H1 (cell line): ENCODE results near the gene TNS4. TPM values are rescaled to one million over a fixed set of nuclear protein-coding genes. Genes with fewer than 3 reads are reported as not detected.

Source experiments
- CTCF ChIA-PET: fragments of 300-600 bp; sonication (Branson Sonifier 250); formaldehyde crosslinking; loops from one replicate; lab custom pipeline; 2021; ENCODE audit not compliant: partially characterized antibody; lab: Charles Lee
- POLR2A ChIA-PET: fragments of 300-600 bp; sonication (Branson Sonifier 250); formaldehyde crosslinking; loops from one replicate; lab custom pipeline; 2021; ENCODE audit warnings: inconsistent platforms; ENCODE audit not compliant: partially characterized antibody; lab: Charles Lee
- DNase-seq, 2 experiments: peaks; one replicate each; pipeline versions ENCODE4 v3.0.0 to v3.0.0-alpha.2; 2010 to 2022; ENCODE audit warnings: low spot score in 2 of 2, low read depth in 1 of 2, mixed read lengths in 1 of 2
- FAIRE-seq: peaks from 2 replicates; lab custom pipeline; 2011; peaks lifted over from hg19 to GRCh38; lab: Jason Lieb, UNC
- H2AFZ ChIP-seq: 2 replicates; pipeline ENCODE4 v1.8.1; 2012; ENCODE audit warnings: low read length, inconsistent platforms
- H2AK5ac ChIP-seq: 2 replicates; pipeline ENCODE4 v1.6.1; 2013; ENCODE audit warnings: low read depth, low read length
- H2BK120ac ChIP-seq: replicated peaks from 2 replicates; pipeline ENCODE3; 2013; ENCODE audit warnings: low read depth, low read length, inconsistent platforms
- H2BK12ac ChIP-seq: 2 replicates; pipeline ENCODE4 v1.6.1; 2013; ENCODE audit warnings: low read depth, low read length
- H2BK15ac ChIP-seq: 2 replicates; pipeline ENCODE4 v1.6.1; 2013; ENCODE audit warnings: low read length
- H2BK20ac ChIP-seq: 2 replicates; pipeline ENCODE4 v1.6.1; 2013; ENCODE audit warnings: low read length
- H2BK5ac ChIP-seq: 2 replicates; pipeline ENCODE4 v1.6.1; 2013; ENCODE audit warnings: low read depth, low read length
- H3K14ac ChIP-seq: 2 replicates; pipeline ENCODE4 v1.6.1; 2013; ENCODE audit warnings: inconsistent platforms; ENCODE audit not compliant: insufficient read length
- H3K18ac ChIP-seq: 2 replicates; pipeline ENCODE4 v1.6.1; 2013; ENCODE audit warnings: low read length; ENCODE audit errors: extremely low read depth
- H3K23ac ChIP-seq: 2 replicates; pipeline ENCODE4 v1.6.1; 2013; ENCODE audit warnings: inconsistent platforms; ENCODE audit not compliant: insufficient read length
- H3K23me2 ChIP-seq: 2 replicates; pipeline ENCODE4 v1.6.1; 2013; ENCODE audit warnings: low read depth, low read length
- H3K27ac ChIP-seq: 2 replicates; pipeline ENCODE4 v1.6.1; 2011; ENCODE audit warnings: low read depth, low read length, inconsistent platforms
- H3K27me3 ChIP-seq, 4 experiments: replicated peaks in 1 of 4; 1 replicate in 1 of 4; 2 replicates in 3 of 4; pipeline versions ENCODE4 v1.6.1 to v1.8.1; 2011 to 2013; ENCODE audit warnings: low read length in 3 of 4, mild to moderate bottlenecking in 3 of 4, inconsistent platforms in 2 of 4, mixed read lengths in 2 of 4, moderate library complexity in 1 of 4; ENCODE audit not compliant: control insufficient read depth in 3 of 4, insufficient read depth in 3 of 4; ENCODE audit errors: extremely low read depth in 1 of 4
- H3K36me3 ChIP-seq, 4 experiments: 2 replicates each; pipeline versions ENCODE4 v1.6.1 to v1.8.1; 2011 to 2013; ENCODE audit warnings: mild to moderate bottlenecking in 4 of 4, low read length in 3 of 4, moderate library complexity in 2 of 4, control low read depth in 1 of 4, inconsistent platforms in 1 of 4; ENCODE audit not compliant: insufficient read depth in 4 of 4, control insufficient read depth in 2 of 4
- H3K4ac ChIP-seq: replicated peaks from 2 replicates; pipeline ENCODE3; 2013; ENCODE audit warnings: low read length, low read depth, mixed read lengths, inconsistent platforms; ENCODE audit not compliant: insufficient read length
- H3K4me1 ChIP-seq, 4 experiments: replicated peaks in 1 of 4; 1 replicate in 1 of 4; 2 replicates in 3 of 4; pipeline versions ENCODE4 v1.6.1 to v1.8.1; 2011 to 2013; ENCODE audit warnings: low read length in 3 of 4, inconsistent platforms in 2 of 4, mixed read lengths in 1 of 4; ENCODE audit not compliant: insufficient read depth in 4 of 4, control insufficient read depth in 3 of 4
- H3K4me2 ChIP-seq, 2 experiments: 2 replicates each; pipeline versions ENCODE4 v1.6.1 to v1.8.1; 2011 to 2013; ENCODE audit warnings: low read depth in 2 of 2, low read length in 2 of 2, control low read depth in 1 of 2, inconsistent platforms in 1 of 2, mild to moderate bottlenecking in 1 of 2; ENCODE audit not compliant: insufficient read depth in 1 of 2
- H3K4me3 ChIP-seq, 4 experiments: fragments of 200-600, 300-600 bp in 1 of 4; sonication (generic), shearing (Covaris generic), sonication (Bioruptor Twin) in 1 of 4; 2 replicates each; pipeline versions ENCODE4 v1.5.1 to v1.8.1; 2011 to 2016; ENCODE audit warnings: low read length in 4 of 4, low read depth in 3 of 4, control low read depth in 2 of 4, inconsistent platforms in 2 of 4, mild to moderate bottlenecking in 2 of 4, mixed read lengths in 1 of 4, moderate library complexity in 1 of 4; ENCODE audit not compliant: insufficient read depth in 2 of 4; ENCODE audit errors: extremely low read depth in 1 of 4
- H3K56ac ChIP-seq: replicated peaks from 2 replicates; pipeline ENCODE3; 2013; ENCODE audit warnings: low read depth, mild to moderate bottlenecking, mixed read lengths, low read length, inconsistent platforms; ENCODE audit not compliant: insufficient read length
- H3K79me1 ChIP-seq: 2 replicates; pipeline ENCODE4 v1.6.1; 2013; ENCODE audit warnings: low read depth, low read length, control low read depth
- H3K79me2 ChIP-seq, 2 experiments: 2 replicates each; pipeline versions ENCODE4 v1.6.1 to v1.8.1; 2012 to 2013; ENCODE audit warnings: low read length in 2 of 2, mild to moderate bottlenecking in 2 of 2, inconsistent platforms in 1 of 2; ENCODE audit not compliant: insufficient read depth in 2 of 2, control insufficient read depth in 1 of 2
- H3K9ac ChIP-seq, 4 experiments: replicated peaks in 1 of 4; 1 replicate in 1 of 4; 2 replicates in 3 of 4; pipeline versions ENCODE4 v1.6.1 to v1.8.1; 2011 to 2013; ENCODE audit warnings: low read depth in 3 of 4, low read length in 3 of 4, control low read depth in 2 of 4, mild to moderate bottlenecking in 2 of 4, moderate library complexity in 2 of 4, inconsistent platforms in 1 of 4; ENCODE audit errors: extremely low read depth in 1 of 4
- H3K9me3 ChIP-seq, 2 experiments: 2 replicates each; pipeline versions ENCODE4 v1.6.1 to v1.8.1; 2012 to 2013; ENCODE audit warnings: mild to moderate bottlenecking in 2 of 2, moderate library complexity in 2 of 2, control low read depth in 1 of 2, inconsistent platforms in 1 of 2, low read depth in 1 of 2, low read length in 1 of 2, mixed read lengths in 1 of 2; ENCODE audit not compliant: insufficient read depth in 2 of 2
- H4K20me1 ChIP-seq, 2 experiments: replicated peaks in 1 of 2; 2 replicates each; pipeline versions ENCODE3 to v1.8.1; 2011 to 2013; ENCODE audit warnings: inconsistent platforms in 2 of 2, low read length in 2 of 2, mild to moderate bottlenecking in 1 of 2; ENCODE audit not compliant: insufficient read depth in 2 of 2, control insufficient read depth in 1 of 2
- H4K5ac ChIP-seq: 2 replicates; pipeline ENCODE4 v1.6.1; 2013; ENCODE audit warnings: low read length, low read depth, mixed read lengths, inconsistent platforms; ENCODE audit not compliant: insufficient read length
- H4K8ac ChIP-seq: 2 replicates; pipeline ENCODE4 v1.8.0; 2013; ENCODE audit warnings: mild to moderate bottlenecking, moderate library complexity, low read length, inconsistent platforms; ENCODE audit not compliant: insufficient read depth; ENCODE audit errors: extremely low read depth
- H4K91ac ChIP-seq: replicated peaks from 2 replicates; pipeline ENCODE3; 2013; ENCODE audit warnings: low read length, mixed read lengths, inconsistent platforms; ENCODE audit not compliant: insufficient read length
- E2F6 ChIP-seq: IDR thresholded peaks from 2 replicates; pipeline ENCODE4 v1.6.1; 2012; ENCODE audit warnings: inconsistent platforms
- GTF2F1 ChIP-seq: IDR thresholded peaks from 2 replicates; pipeline ENCODE4 v1.6.1; 2012; ENCODE audit warnings: low read depth, low read length, improper control_type of control experiment, borderline replicate concordance
- MAX ChIP-seq: IDR thresholded peaks from 2 replicates; pipeline ENCODE4 v1.6.1; 2012; ENCODE audit warnings: inconsistent platforms
- POU5F1 ChIP-seq: IDR thresholded peaks from 2 replicates; pipeline ENCODE4 v1.6.1; 2011; ENCODE audit warnings: low read depth, mild to moderate bottlenecking, low read length, moderate library complexity
- RBBP5 ChIP-seq: IDR thresholded peaks from 2 replicates; pipeline ENCODE4 v1.7.1; 2012; ENCODE audit warnings: low read depth, mild to moderate bottlenecking, inconsistent platforms, low read length, moderate library complexity, borderline replicate concordance
- YY1 ChIP-seq: IDR thresholded peaks from 2 replicates; pipeline ENCODE4 v1.6.1; 2011; ENCODE audit warnings: low read depth, mild to moderate bottlenecking, low read length
- ZNF274 ChIP-seq: IDR thresholded peaks from 2 replicates; pipeline ENCODE4 v1.7.0; 2012; ENCODE audit warnings: low read length, borderline replicate concordance; ENCODE audit errors: extremely low read depth
- WGBS, 2 experiments: shearing (Covaris generic) in 1 of 2; methylation state at CpG; one replicate each; pipeline versions ENCODE4 v1.1.6 to v1.1.7; 2013 to 2015; ENCODE audit warnings: low lambda C conversion rate in 2 of 2, mixed read lengths in 2 of 2, inconsistent platforms in 1 of 2, low coverage in 1 of 2, missing lambda C conversion rate in 1 of 2; ENCODE audit not compliant: insufficient replicate concordance in 2 of 2, insufficient coverage in 1 of 2, insufficient read length in 1 of 2; ENCODE audit errors: extremely low coverage in 1 of 2, missing lambda C conversion rate in 1 of 2; 5-methylcytosine and 5-hydroxymethylcytosine counted together
- polyA plus RNA-seq, 7 experiments: library from polyadenylated mRNA; depleted of rRNA in 3 of 7; stranded (reverse) in 5 of 7; unstranded in 2 of 7; fragments of >200 nt in 5 of 7; fragments of 200-250 nt in 2 of 7; gene quantifications; 1 replicate in 5 of 7; 2 replicates in 1 of 7; 4 replicates in 1 of 7; pipeline versions ENCODE4 v1.2.1 to v1.2.3, GENCODE V29; 2011 to 2013; ENCODE audit warnings: missing spikeins in 2 of 7, mixed read lengths in 2 of 7
- total RNA-seq: library from RNA; stranded (reverse); fragmentation: NEBNext Ultra II Directional; extraction: Animal tissue kit (Norgen Biotek cat#: 25700); gene quantifications from 2 replicates; pipeline ENCODE4 v1.2.1, GENCODE V29; 2021

Gene TNS4
- total and polyA plus RNA-seq, 2 of the 8 experiments (the other 6 are each of a cell fraction or from before 2014, with no cell fraction given) = 0.20 to 0.21 TPM

- TF ChIP-seq GTF2F1 (no peak), YY1 (no peak), POU5F1 (no peak), RBBP5 (no peak), ZNF274 (no peak), MAX (0 out of 2 replicates have a peak, but pooled peaks have one; percentile 27), E2F6 (0 out of 2 replicates have a peak, but pooled peaks have one; percentile 19)
- Histone ChIP-seq H3K14ac (no peak overlapping the region), H3K9me3 (no peaks in the 10 kb centered on the region), H3K79me2 (no peaks in the 10 kb centered on the region), H3K23ac (no peak overlapping the region), H3K4ac (no peak overlapping the region), H3K27ac (no peak overlapping the region), H2AK5ac (no peak overlapping the region), H3K23me2 (no peaks in the 10 kb centered on the region; the same call in 1 of the 2 replicates), H3K79me1 (no peaks in the 10 kb centered on the region), H2BK120ac (no peak overlapping the region), H3K56ac (no peak overlapping the region), H4K8ac (no peak overlapping the region), H4K5ac (no peak overlapping the region), H2BK15ac (peak overlapping the region; percentile 53; the same call in 1 of the 2 replicates), H3K27me3 (no peaks in the 10 kb centered on the region), H2BK12ac (0 out of 2 replicates have a peak overlapping the region, but pooled peaks have one; percentile 39), H3K4me2 (no peak overlapping the region), H3K4me1 (peaks cover 0 to 4% (median 2%) of the 10 kb centered on the region in 4 experiments; a peak in 5 of 7 replicates), H3K36me3 (no peaks in the 10 kb centered on the region), H4K20me1 (no peaks in the 10 kb centered on the region), H2BK5ac (no peak overlapping the region), H2AFZ (no peak overlapping the region), H3K18ac (no peak overlapping the region), H4K91ac (no peak overlapping the region), H2BK20ac (peak overlapping the region; percentile 8; the same call in 1 of the 2 replicates), H3K4me3 (no peak overlapping the region), H3K9ac (no peak overlapping the region)
- DNase-seq (no peak), FAIRE-seq (no peak)
- 92% methylated on average over 11 of the region's 11 CpGs; no CpG with 5 or more reads in 1 of the 2 experiments for whole genome bisulfite sequencing, 2 experiments
- CTCF ChIA-PET = no interaction called here
- POLR2A ChIA-PET = no interaction called here
These were observed 14.1 kb upstream of the TNS4 start for GRCh38 chr17:40515491-40516041.
